ENCODE measurements around the gene CHRND. TPM values are rescaled to one million over a fixed set of nuclear protein-coding genes. Genes with fewer than 3 reads are reported as not detected.

CHRND gene
- total and polyA plus RNA-seq, 2 of the 13 experiments (the other 11 are each of a cell fraction or from before 2014, with no cell fraction given), result 0.18 TPM; not detected in 1

DNA sequence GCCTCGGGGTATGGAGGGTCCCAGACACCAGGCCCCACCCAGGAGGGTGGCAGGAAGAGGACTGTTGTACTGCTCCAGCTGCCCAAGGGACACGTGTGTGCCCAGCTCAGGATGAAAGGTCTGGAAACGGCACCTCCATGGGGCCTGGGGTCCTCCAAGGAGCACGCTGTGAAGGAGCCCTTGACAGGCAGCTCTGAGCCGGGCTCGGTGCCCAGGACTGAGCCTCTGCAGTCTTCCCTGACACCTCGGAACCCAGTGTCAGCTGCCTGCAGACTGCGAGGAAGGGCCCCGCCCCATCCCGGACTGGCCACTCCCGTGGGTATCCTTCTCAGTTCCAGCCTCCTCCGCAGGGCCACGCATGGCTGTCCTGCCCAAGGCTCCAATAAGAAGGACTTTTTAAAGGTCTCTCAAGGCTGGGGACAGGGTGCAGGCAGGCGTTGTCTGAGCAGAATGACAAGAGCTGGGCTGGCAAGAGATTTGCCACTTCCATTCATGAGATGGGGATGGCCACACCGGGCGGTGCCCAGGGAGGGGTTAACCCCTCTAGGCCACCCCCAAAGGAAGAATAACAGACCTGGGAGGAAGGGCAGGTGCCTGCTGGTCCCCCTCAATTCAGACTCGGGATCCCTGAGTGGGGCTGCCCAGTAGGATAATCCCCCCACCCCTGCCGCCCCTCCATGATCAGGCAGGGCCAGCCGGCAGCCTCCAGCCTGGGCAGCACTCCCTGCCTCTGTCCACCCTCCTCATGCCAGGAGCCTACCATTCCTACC is 47.2 kb upstream of the CHRND start:
- Histone ChIP-seq H3K4me1 (ENCODE audit: insufficient read depth, low read length) (no peaks in the 10 kb centered on the region), H3K9me3 (ENCODE audit: low read length) (no peaks in the 10 kb centered on the region), H2AFZ (ENCODE audit: low read length) (no peak overlapping the region), H4K20me1 (ENCODE audit: insufficient read depth, low read length) (no peaks in the 10 kb centered on the region; the same call in 1 of the 2 replicates), H3K27ac (ENCODE audit: extremely low read length, insufficient read depth, low read length) (no peak overlapping the region), H3K4me3 (replicated peaks in 1 of 3; ENCODE audit: insufficient read depth in 1 of 3, low read depth in 2 of 3, low read length in 3 of 3) (no peak overlapping the region), H3K9ac (ENCODE audit: insufficient read depth, low read depth, low read length) (no peak overlapping the region), H3K79me2 (ENCODE audit: insufficient read depth, low read length) (no peaks in the 10 kb centered on the region), H3K27me3 (ENCODE audit: control insufficient read depth in 1 of 2, insufficient read depth in 2 of 2, low read length in 2 of 2) (peaks cover 24 to 83% of the 10 kb centered on the region in 2 experiments), H3K36me3 (replicated peaks in 1 of 2; ENCODE audit: control insufficient read depth in 1 of 2, insufficient read depth in 2 of 2, low read length in 2 of 2) (no peaks in the 10 kb centered on the region), H3K4me2 (ENCODE audit: low read depth, low read length) (no peak overlapping the region)
- FAIRE-seq (no peak), ATAC-seq (no peak), DNase-seq (ENCODE audit: low spot score) (no peak)
- TF ChIP-seq ZNF891 (CRISPR knock-in tag; IDR thresholded peaks at IDR 0.05), result no peak
- no peak for TF ChIP-seq ISL2 (CRISPR knock-in tag; IDR thresholded peaks at IDR 0.05)
- TF ChIP-seq ZNF615 (CRISPR knock-in tag; IDR thresholded peaks at IDR 0.05; ENCODE audit: borderline replicate concordance), result no peak
- TF ChIP-seq ZNF543 (CRISPR knock-in tag; IDR thresholded peaks at IDR 0.05), result no peak
- TF ChIP-seq MXD1 (CRISPR knock-in tag; IDR thresholded peaks at IDR 0.05), result no peak
- no peak for TF ChIP-seq ZNF496 (CRISPR knock-in tag; IDR thresholded peaks at IDR 0.05; ENCODE audit: insufficient replicate concordance)
- TF ChIP-seq SAFB2 (CRISPR knock-in tag; IDR thresholded peaks at IDR 0.05; ENCODE audit: borderline replicate concordance, low read depth), result no peak
- no peak for TF ChIP-seq CHCHD3 (CRISPR knock-in tag; IDR thresholded peaks at IDR 0.05)
- TF ChIP-seq ARNT (IDR thresholded peaks at IDR 0.05), result no peak
- no peak for TF ChIP-seq SETDB1 (CRISPR knock-in tag; IDR thresholded peaks at IDR 0.05; ENCODE audit: borderline replicate concordance)
- TF ChIP-seq, protein P1, sequence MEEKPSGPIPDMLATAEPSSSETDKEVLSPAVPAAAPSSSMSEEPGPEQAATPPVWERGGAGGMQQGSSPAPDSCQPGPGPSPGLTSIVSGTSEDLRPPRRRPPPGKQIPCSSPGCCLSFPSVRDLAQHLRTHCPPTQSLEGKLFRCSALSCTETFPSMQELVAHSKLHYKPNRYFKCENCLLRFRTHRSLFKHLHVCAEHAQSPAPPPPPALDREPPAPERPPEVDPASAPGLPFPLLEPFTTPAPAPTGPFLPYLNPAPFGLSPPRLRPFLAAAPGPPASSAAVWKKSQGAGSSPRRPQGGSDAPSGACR (CRISPR knock-in tag; IDR thresholded peaks at IDR 0.05), result no peak
- TF ChIP-seq CENPBD1 (CRISPR knock-in tag; IDR thresholded peaks at IDR 0.05; ENCODE audit: borderline replicate concordance, low read depth), result no peak
- no peak for TF ChIP-seq TBP (CRISPR knock-in tag; IDR thresholded peaks at IDR 0.05)
- ChIA-PET CTCF (ENCODE audit: low intra/inter-chr PET ratio, low total read pairs) (interaction anchor here (2.2 kb wide), 1 partner anchor 43 kb away, joined by 6 read pairs; no protein-coding TSS in a partner anchor), POLR2A (no interaction called here)
- BruUV-seq (replicated peaks), result no TSS peak
- 39% methylated on average over 14 of the region's 19 CpGs for WGBS (ENCODE audit: low lambda C conversion rate)
- intact Hi-C loops (cut with micrococcal nuclease; ENCODE audit: unreplicated experiment), result loop anchor here (5.0 kb wide), 1 partner anchor 44 kb away; the partner anchor contains the start of gene PRSS56
- in situ Hi-C loops (cut with HindIII; ENCODE audit: extremely low pct_ligation_motif_present, low pct_unique_long_range_greater_than_20kb), result no loop called here
